HuH-7.5 (cell line): Measurements from ENCODE around the gene FAM241A.

ENCODE experiments used
- DNase-seq: peaks from one replicate; pipeline ENCODE4 v3.0.0; 2011; ENCODE audit warnings: low spot score

FAM241A gene

GRCh38 chr4:112214390-112215264 lies 69.4 kb downstream of the FAM241A start:
- peak; percentile 32 for DNase-seq

DNA sequence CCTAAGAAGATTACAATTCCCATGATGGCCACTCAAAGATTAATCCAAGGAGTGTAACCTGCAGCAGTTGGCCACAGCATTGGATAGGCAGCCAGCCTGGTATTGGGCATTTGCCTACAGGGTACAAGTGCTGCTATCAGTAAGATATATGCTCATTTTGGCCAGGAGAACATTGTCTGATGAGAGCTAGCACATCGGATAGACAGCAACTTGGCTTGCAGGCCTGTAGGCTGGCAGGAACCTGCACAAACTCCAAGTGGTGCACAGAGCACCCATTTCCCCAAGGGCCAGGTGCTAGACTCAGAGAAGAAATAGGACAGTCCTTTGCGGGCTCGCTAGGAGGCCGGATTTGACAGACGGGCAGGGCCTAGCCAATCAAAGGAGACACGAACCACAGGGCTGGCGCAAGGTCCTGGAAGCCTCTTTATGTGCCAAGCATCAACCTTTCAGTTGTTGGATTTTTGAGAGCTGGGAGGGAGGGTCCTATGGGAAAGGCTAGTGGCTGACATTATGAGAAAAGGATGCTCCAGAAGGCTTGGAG lies 74.6 kb downstream of the FAM241A start:
- DNase-seq, result no peak

GRCh38 chr4:112222219-112222955 lies 77.1 kb downstream of the FAM241A start:
- no peak for DNase-seq

GRCh38 chr4:112225157-112225556 lies 79.9 kb downstream of the FAM241A start:
- DNase-seq, result no peak

DNA sequence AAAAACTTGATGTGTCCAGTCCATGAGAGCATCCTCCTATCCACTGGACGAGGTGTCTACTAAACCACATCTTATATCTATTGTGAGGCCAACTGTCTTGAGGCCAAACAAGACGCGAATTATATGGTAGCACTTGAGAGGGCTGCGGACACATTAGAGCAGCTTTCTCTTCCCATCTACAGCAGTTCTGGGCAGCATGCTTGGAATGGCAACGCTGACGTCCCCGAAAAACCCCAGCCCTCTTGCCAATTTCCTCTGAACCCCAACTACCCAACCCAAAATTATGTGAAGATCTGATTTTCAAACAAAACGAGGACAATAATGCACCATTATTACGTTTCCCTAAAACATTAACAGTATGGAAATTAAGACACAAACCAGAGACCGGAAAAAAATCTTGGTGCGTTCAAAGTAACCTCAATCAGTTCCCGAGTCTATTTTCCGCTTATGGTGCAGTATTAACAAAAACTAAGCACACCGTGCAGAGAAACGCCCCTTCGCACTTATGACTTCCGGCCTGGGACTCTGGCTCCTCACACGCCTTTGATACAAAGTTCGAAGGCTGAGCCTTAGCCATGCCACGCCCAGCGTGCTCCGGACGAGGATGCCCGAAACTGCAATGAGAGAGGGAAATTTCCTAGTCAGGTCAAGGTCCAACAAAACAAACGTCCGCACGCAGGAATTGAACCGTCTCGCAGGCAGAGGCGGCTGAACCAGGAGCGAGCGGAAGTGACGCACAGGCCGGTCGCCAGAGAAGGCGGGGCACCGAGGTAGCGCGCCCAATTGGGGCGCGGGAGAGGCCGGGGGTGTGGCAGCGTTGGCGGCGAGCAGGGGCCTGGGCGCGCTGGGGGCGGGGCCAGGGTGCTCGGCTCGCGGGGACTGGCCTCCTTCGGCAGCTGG lies 85.9 kb downstream of the FAM241A start:
- peak; percentile 81 for DNase-seq

DNA sequence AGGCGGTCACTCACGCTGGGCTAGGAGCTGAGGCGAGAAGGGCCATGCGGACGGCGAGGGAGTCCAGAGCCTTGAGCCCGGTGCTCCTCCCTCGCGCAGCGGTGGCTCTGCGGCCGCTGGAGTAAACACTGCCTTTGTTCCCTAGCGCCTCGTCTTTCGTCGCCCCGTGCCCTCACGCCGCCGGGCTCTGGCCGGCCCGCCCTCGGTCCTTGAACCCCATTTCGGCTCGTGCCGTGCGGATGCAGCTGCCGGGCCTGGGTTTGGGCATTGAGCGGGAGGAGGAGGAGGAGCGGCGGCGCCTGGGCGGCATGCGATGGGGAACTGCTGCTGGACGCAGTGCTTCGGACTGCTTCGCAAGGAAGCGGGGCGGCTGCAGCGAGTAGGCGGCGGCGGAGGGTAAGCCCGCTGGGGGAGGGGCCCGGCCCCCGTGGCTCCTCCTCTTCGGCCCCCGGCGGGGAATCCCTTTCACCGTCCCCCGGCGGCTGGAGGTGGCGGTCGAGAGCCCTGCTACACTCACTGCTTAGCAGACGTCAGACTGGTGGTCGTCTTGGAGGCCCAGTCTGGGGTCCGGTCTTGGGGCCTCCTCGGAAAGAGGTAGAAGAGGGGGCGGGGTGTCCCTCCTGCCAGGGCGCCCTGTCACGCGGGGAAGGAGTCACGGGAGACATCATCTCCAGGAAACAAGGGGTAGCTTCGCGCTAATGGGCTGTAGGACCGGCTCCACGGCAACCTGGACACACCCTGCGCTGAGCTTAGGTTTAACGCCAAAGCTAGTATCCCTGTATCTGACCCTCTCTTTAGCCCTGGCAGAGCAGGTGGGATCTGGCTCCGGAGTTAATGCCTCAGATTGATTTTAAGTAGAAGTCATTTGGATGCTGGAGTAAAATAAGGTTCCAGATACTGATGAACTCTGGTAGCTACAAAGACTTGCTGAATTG lies 86.8 kb downstream of the FAM241A start, which contains the start of gene AP1AR:
Gene AP1AR (plus strand): TSS at position 9 of the 935 bp plus-strand sequence. CDS start 305 bp downstream, at position 314.
- peak; percentile 71 for DNase-seq

DNA sequence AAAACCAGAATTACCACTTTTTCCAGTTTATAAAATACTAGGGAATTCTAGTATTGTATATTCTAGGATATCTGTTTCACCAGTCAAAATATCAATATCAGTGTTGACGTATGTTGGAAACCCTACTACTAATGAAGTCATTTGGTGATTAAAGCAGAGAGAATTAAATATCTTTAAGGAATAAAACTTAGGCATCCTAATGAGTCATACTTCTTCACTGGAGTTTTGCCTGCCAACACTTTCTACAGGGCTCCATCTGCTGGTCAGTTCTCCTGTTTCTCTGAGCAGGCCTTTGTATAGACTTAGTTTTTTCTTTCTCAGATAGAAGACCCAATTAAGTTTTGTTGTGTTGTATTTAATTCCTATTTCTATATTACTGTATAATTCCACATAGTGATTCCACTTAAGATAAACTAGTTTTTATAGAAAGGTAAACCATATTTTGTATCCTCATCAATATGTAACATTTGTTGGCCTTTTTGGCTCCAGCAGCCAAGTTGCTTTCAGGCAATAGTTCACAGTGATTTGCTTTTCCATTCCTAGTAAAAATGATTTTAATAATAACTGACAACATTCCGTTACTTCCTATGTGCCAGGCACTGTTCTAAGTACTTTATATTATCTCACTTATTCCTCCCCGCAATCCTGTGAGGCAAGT lies 89.8 kb downstream of the FAM241A start:
- peak; percentile 44 for DNase-seq

DNA sequence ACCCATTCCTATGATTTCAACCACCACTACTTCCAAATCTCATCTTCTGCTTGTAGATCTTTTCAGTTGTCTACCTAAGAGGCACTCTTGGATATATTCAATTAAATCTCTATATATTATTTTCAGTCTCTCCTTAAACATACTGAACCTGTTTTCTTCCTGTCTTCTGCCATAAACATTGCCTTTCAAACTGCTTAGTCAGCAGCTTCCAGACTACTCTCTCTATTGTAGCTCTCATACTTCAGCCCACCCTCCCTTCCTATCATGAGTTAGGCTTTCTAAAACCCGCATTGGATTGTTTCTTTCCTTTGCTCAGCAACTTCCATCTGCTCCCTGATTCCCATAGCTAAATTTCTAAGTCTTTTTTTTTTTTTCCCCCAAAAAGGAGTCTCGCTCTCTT lies 90.8 kb downstream of the FAM241A start:
- DNase-seq, result no peak

- DNase-seq, result no peak
These were observed 93.6 kb downstream of the FAM241A start for GRCh38 chr4:112238833-112239232.
